ENCODE results near the gene RASGRF1. TPM values are rescaled to one million over a fixed set of nuclear protein-coding genes. Genes with fewer than 3 reads are reported as not detected.
"Not testable (repeated sequence)": the region's sequence is repeated elsewhere in the genome, so short reads cannot be mapped to it uniquely, and the experiment has no call there.

RASGRF1 gene
- total RNA-seq, 1 donor from 2014 or later, result not detected

- intact Hi-C loops (cut with DNase I), result no loop called here
- DNase-seq (ENCODE audit: missing footprints) (no peak), ATAC-seq (peak; percentile 21)
Measured at GRCh38 chr15:78930577-78931388, 159.8 kb downstream of the RASGRF1 start.

- intact Hi-C loops (cut with DNase I), result no loop called here
- no peak for DNase-seq (ENCODE audit: missing footprints)
- no peak for ATAC-seq
Measured at GRCh38 chr15:78929536-78930264, 160.9 kb downstream of the RASGRF1 start.

- intact Hi-C loops (cut with DNase I), result no loop called here
- DNase-seq (ENCODE audit: missing footprints) (no peak), ATAC-seq (no peak)
Measured at GRCh38 chr15:78928616-78929093, 161.9 kb downstream of the RASGRF1 start.

GRCh38 chr15:78928176-78928575, 162.4 kb downstream of the RASGRF1 start:
- ATAC-seq; DNase-seq (ENCODE audit: missing footprints); intact Hi-C loops (cut with DNase I): not testable (repeated sequence)

- ATAC-seq, result no peak
- intact Hi-C loops (cut with DNase I), result no loop called here
- DNase-seq (ENCODE audit: missing footprints), result no peak
Measured at GRCh38 chr15:78927077-78927790, 163.3 kb downstream of the RASGRF1 start.

GRCh38 chr15:78925956-78926743, 164.4 kb downstream of the RASGRF1 start:
- DNase-seq (ENCODE audit: missing footprints), result no peak
- intact Hi-C loops (cut with DNase I), result no loop called here
- ATAC-seq, result no peak

- DNase-seq (ENCODE audit: missing footprints), result no peak
- intact Hi-C loops (cut with DNase I), result no loop called here
- ATAC-seq, result no peak
Measured at GRCh38 chr15:78925076-78925624, 165.4 kb downstream of the RASGRF1 start.

GRCh38 chr15:78923480-78924360, 166.9 kb downstream of the RASGRF1 start:
- ATAC-seq (no peak), DNase-seq (ENCODE audit: missing footprints) (no peak)
- intact Hi-C loops (cut with DNase I), result no loop called here

- ATAC-seq (no peak), DNase-seq (ENCODE audit: missing footprints) (no peak)
- intact Hi-C loops (cut with DNase I), result no loop called here
Measured at GRCh38 chr15:78923015-78923414, 167.6 kb downstream of the RASGRF1 start.

- no peak for DNase-seq (ENCODE audit: missing footprints)
- ATAC-seq, result no peak
- intact Hi-C loops (cut with DNase I), result no loop called here
Measured at GRCh38 chr15:78922527-78922926, 168.1 kb downstream of the RASGRF1 start.

GRCh38 chr15:78921940-78922339, 168.6 kb downstream of the RASGRF1 start:
- no peak for ATAC-seq
- DNase-seq (ENCODE audit: missing footprints), result no peak
- intact Hi-C loops (cut with DNase I), result no loop called here

GRCh38 chr15:78921517-78921916, 169.1 kb downstream of the RASGRF1 start:
- intact Hi-C loops (cut with DNase I), result no loop called here
- ATAC-seq, result no peak
- DNase-seq (ENCODE audit: missing footprints), result no peak

- ATAC-seq (no peak), DNase-seq (ENCODE audit: missing footprints) (no peak)
- intact Hi-C loops (cut with DNase I), result no loop called here
Measured at GRCh38 chr15:78917888-78918287, 172.7 kb downstream of the RASGRF1 start.

- no peak for DNase-seq (ENCODE audit: missing footprints)
- ATAC-seq, result no peak
- intact Hi-C loops (cut with DNase I), result loop anchor here (1.0 kb wide), 1 partner anchor 21 kb away; no protein-coding TSS in a partner anchor
Measured at GRCh38 chr15:78916088-78916487, 174.5 kb downstream of the RASGRF1 start.

GRCh38 chr15:78915341-78916087, 175.1 kb downstream of the RASGRF1 start:
- DNase-seq (ENCODE audit: missing footprints) (peak; percentile 79), ATAC-seq (peak; percentile 64)
- intact Hi-C loops (cut with DNase I), result loop anchor here (1.0 to 2.0 kb wide), 2 partner anchors 22 to 269 kb away; no protein-coding TSS in a partner anchor

- ATAC-seq, result peak; percentile 64
- DNase-seq (ENCODE audit: missing footprints), result peak; percentile 75
- intact Hi-C loops (cut with DNase I), result loop anchor here (2.0 kb wide), 1 partner anchor 271 kb away; no protein-coding TSS in a partner anchor
Measured at GRCh38 chr15:78914027-78914764, 176.4 kb downstream of the RASGRF1 start.

All from Right ventricle myocardium inferior (tissue), 1 donor.